ENCODE measurements around the gene MRPL12. TPM values are rescaled to one million over a fixed set of nuclear protein-coding genes. Genes with fewer than 3 reads are reported as not detected.

MRPL12 gene
- total and polyA plus RNA-seq, 9 of the 15 experiments (the other 6 are each of a cell fraction or from before 2014, with no cell fraction given), result 0.94 to 338 (median 100) TPM

- Histone ChIP-seq H3K9ac (ENCODE audit: insufficient read depth in 1 of 2, low read depth in 2 of 2, low read length in 2 of 2) (peak overlapping the region in 1 of 2 experiments; percentile 35; a peak in 1 of 4 replicates), H4K20me1 (replicated peaks; ENCODE audit: control insufficient read depth, insufficient read depth, low read length) (peaks cover 15% of the 10 kb centered on the region; the same call in 1 of the 2 replicates), H3K9me3 (replicated peaks; ENCODE audit: control insufficient read depth, insufficient read depth, low read depth, low read length) (no peaks in the 10 kb centered on the region), H3K4me2 (ENCODE audit: insufficient read depth, low read length) (no peak overlapping the region), H3K4me1 (replicated peaks in 1 of 2; ENCODE audit: control insufficient read depth in 2 of 2, insufficient read depth in 2 of 2, low read length in 2 of 2) (peaks cover 6 to 73% of the 10 kb centered on the region in 2 experiments), H3K27me3 (ENCODE audit: control insufficient read depth in 2 of 2, insufficient read depth in 2 of 2, low read length in 2 of 2) (no peaks in the 10 kb centered on the region), H2AFZ (ENCODE audit: low read depth, low read length) (no peak overlapping the region), H3K27ac (ENCODE audit: extremely low read depth, low read depth, low read length) (no peak overlapping the region), H3K36me3 (ENCODE audit: control insufficient read depth, insufficient read depth, low read length) (peaks cover 100% of the 10 kb centered on the region; the same call in 2 of the 3 replicates), H3K9me1 (ENCODE audit: control insufficient read depth, insufficient read depth, low read length) (peaks cover 9% of the 10 kb centered on the region), H3K4me3 (no peak overlapping the region), H3K79me2 (ENCODE audit: control insufficient read depth, insufficient read depth, low read length) (peaks cover 22% of the 10 kb centered on the region)
- 93% methylated on average over 18 of the region's 18 CpGs for WGBS (ENCODE audit: insufficient coverage, low coverage, missing lambda C conversion rate)
- no TSS peak for BruUV-seq (replicated peaks)
- FAIRE-seq (no peak), DNase-seq (ENCODE audit: extremely low read depth in 1 of 4, low spot score in 3 of 4) (no peak), ATAC-seq (no peak)
- CTCF ChIA-PET (ENCODE audit: low intra/inter-chr PET ratio), result no interaction called here
- intact Hi-C loops (cut with micrococcal nuclease), result no loop called here
- in situ Hi-C loops (cut with MboI), result no loop called here
- POLR2A ChIA-PET, result interaction anchor here (0.7 to 4.7 kb wide), 3 partner anchors 8 to 169 kb away, joined by 3 to 41 read pairs (median 5); partner anchors contain the start of gene MRPL12
- TF ChIP-seq, protein P1, sequence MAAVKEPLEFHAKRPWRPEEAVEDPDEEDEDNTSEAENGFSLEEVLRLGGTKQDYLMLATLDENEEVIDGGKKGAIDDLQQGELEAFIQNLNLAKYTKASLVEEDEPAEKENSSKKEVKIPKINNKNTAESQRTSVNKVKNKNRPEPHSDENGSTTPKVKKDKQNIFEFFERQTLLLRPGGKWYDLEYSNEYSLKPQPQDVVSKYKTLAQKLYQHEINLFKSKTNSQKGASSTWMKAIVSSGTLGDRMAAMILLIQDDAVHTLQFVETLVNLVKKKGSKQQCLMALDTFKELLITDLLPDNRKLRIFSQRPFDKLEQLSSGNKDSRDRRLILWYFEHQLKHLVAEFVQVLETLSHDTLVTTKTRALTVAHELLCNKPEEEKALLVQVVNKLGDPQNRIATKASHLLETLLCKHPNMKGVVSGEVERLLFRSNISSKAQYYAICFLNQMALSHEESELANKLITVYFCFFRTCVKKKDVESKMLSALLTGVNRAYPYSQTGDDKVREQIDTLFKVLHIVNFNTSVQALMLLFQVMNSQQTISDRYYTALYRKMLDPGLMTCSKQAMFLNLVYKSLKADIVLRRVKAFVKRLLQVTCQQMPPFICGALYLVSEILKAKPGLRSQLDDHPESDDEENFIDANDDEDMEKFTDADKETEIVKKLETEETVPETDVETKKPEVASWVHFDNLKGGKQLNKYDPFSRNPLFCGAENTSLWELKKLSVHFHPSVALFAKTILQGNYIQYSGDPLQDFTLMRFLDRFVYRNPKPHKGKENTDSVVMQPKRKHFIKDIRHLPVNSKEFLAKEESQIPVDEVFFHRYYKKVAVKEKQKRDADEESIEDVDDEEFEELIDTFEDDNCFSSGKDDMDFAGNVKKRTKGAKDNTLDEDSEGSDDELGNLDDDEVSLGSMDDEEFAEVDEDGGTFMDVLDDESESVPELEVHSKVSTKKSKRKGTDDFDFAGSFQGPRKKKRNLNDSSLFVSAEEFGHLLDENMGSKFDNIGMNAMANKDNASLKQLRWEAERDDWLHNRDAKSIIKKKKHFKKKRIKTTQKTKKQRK (IDR thresholded peaks at IDR 0.05; ENCODE audit: borderline replicate concordance, low read depth, low read length), result no peak
- TF ChIP-seq STAG1 (CRISPR knock-in tag; IDR thresholded peaks at IDR 0.05; ENCODE audit: borderline replicate concordance) (no peak), HDAC3 (IDR thresholded peaks at IDR 0.05; ENCODE audit: borderline replicate concordance, partially characterized antibody) (no peak), MCM2 (IDR thresholded peaks at IDR 0.05; ENCODE audit: low read depth) (no peak), ZKSCAN3 (CRISPR knock-in tag; IDR thresholded peaks at IDR 0.05) (no peak)
Measured at GRCh38 chr17:81690066-81690465, 13.1 kb upstream of the MRPL12 start.
